SH-SY5Y (cell line): ENCODE data around the gene TNNC2.

Experiments
- GATA2 ChIP-seq: IDR thresholded peaks from 2 replicates; pipeline ENCODE4 v1.6.1; 2011; ENCODE audit warnings: mild to moderate bottlenecking, low read depth, low read length
- GATA3 ChIP-seq: IDR thresholded peaks from 2 replicates; pipeline ENCODE4 v1.6.1; 2011; ENCODE audit warnings: low read depth, mild to moderate bottlenecking, low read length, moderate library complexity

Gene TNNC2

DNA sequence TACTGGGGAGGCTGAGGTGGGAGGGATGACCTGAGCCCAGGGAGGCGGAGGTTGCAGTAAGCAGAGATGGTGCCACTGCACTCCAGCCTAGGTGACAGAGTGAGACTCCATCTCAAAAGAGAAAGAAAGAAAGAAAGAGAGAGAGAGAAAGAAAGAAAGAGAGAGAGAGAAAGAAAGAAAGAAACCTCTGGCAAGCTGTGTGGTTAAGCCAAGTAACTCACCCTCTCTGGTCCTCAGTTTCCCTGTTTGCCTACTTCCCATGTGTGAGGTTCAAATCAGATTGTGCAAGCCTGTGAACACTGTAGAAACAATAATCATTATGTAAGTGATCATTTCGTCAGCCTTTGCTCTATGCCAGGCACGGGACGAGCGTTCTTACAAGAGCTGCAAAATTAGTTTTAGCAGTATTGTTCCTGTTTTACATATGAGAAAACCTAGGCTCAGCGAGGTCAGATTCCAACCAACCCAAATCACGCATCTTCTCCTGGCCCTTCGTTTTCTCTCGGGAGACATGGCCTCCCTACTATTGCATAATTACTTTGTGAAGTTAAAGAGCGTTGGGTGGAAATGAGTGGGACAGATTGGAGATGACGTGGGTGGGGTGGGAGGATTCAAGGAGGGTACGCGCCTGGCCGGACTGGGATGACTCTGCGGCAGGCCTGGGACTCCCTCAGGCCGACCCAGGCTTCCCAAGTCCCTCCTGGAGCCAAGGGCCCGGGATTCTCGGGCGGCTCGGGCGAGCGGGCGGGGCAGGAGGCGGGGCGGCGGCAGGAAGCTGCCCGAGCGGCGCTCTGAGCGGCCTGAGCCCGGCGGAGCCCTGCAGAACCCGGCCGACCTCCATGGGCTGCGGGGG, 6.1 kb upstream of the TNNC2 start, which contains the start of gene SNX21:
Gene SNX21, plus strand, starts transcription at position 770 of the 853 bp plus-strand sequence. CDS start 121 bp downstream, outside the sequence.
- TF ChIP-seq GATA2 (no peak), GATA3 (no peak)

DNA sequence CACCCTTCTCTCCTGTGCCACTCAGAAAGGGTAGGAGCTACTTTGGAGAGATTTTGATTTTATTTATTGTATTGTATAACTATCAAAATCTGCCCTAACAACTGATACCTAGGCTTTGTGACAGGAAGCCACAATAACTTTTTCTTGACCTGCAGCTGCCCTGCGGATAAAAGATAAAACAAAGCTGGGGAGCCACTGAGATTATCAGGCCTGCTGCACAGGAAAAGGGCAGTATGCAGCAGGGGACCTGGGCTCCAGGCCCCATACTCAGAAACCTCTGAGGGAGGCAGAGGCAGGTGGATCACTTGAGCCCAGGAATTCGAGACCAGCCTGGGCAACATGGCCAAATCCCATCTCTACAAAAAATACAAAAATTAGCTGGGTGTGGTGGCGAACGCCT, 5.5 kb upstream of the TNNC2 start:
- no peak for TF ChIP-seq GATA3
- TF ChIP-seq GATA2: no peak

DNA sequence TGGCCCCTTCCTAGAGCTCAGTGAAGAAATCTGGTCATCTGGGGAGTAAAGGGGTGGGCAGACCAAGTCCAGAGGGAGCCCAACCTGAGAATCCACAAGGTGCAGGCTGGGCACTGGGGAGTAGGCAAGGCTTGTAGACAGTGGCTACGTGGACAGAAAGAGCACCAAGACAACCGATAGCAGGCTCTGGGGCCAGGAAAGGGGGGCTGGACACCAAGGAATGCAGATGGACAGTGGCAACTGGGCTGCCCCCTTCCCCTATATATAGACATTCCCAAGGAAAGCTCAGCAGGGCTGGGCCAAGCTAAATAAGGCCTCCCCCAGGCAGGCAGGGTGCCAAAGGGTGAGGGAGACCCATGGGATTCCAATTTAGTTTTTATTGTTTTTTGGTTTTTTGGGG, 1.5 kb upstream of the TNNC2 start:
- TF ChIP-seq GATA2 (no peak), GATA3 (no peak)

DNA sequence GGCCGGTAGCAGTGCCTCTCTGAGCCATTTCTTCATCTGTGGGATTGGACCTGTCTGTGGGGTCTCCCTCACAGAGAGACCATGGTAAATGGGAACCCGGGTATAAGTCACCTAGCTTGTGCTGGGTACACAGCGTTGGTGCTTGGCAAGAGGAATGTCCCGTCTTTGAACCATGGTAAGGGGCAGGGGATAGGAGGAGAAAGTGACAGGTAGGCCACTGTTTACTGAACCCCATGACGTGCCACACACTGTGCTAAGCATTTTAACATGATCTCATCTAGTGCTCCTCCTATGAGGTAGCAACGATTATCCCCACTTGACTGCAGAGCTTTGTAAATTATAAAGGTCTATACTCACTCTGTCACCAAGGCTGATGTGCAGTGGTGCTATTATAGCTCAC, 600 bp upstream of the TNNC2 start:
- no peak for TF ChIP-seq GATA3
- TF ChIP-seq GATA2: no peak

- TF ChIP-seq GATA3: no peak
- TF ChIP-seq GATA2: no peak
Observed at GRCh38 chr20:45826381-45827019, 612 bp downstream of the TNNC2 start.

DNA sequence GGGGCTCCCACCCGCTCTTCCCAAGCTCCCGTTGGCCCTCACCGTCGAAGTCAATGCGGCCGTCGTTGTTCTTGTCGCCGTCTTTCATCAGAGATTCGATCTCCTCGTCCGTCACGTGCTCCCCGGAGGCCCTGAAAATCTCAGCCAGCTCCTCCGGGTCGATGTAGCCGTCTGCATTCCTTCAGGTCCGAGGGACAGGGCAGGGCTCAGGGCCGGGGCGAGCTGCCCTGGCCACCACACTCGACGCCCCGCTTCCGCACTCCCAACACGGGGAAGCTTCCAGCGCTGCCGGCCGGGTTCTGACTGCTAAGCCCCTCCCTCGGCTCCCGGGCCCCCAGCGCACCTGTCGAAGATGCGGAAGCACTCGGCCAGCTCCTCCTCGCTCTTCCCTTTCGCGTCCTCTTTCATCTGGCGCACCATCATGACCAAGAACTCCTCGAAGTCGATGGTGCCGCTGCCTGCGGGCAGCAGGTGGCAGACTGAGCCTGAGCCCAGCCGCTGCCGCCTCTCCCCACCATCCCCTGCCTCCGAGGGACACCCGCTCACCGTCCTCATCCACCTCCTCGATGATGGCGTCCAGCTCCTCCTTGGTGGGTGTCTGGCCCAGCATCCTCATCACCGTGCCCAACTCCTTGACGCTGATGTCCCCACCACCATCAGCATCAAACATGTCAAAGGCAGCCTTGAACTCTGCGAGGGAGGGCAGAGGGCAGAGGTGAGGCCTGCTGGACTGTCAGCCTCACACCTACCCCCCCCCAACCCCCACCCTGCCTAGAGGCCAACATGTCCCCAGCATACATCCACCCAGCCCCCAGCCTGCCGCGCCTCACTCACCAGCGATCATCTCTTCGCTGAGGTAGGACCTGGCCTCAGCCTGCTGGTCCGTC, 2.9 kb downstream of the TNNC2 start:
- TF ChIP-seq GATA3: no peak
- no peak for TF ChIP-seq GATA2

GRCh38 chr20:45822857-45823256, 4.3 kb downstream of the TNNC2 start:
- no peak for TF ChIP-seq GATA3
- no peak for TF ChIP-seq GATA2

- TF ChIP-seq GATA3 (no peak), GATA2 (no peak)
Observed at GRCh38 chr20:45821947-45822346, 5.2 kb downstream of the TNNC2 start.

GRCh38 chr20:45819466-45819865, 7.6 kb downstream of the TNNC2 start:
- no peak for TF ChIP-seq GATA2
- TF ChIP-seq GATA3: no peak

GRCh38 chr20:45818239-45818638, 8.9 kb downstream of the TNNC2 start:
- no peak for TF ChIP-seq GATA3
- TF ChIP-seq GATA2: no peak

- TF ChIP-seq GATA3 (no peak), GATA2 (peak; percentile 18; the same call in 1 of the 2 replicates)
Observed at GRCh38 chr20:45817376-45818194, 9.5 kb downstream of the TNNC2 start.

- TF ChIP-seq GATA3 (no peak), GATA2 (no peak)
Observed at GRCh38 chr20:45816951-45817350, 10.2 kb downstream of the TNNC2 start.

DNA sequence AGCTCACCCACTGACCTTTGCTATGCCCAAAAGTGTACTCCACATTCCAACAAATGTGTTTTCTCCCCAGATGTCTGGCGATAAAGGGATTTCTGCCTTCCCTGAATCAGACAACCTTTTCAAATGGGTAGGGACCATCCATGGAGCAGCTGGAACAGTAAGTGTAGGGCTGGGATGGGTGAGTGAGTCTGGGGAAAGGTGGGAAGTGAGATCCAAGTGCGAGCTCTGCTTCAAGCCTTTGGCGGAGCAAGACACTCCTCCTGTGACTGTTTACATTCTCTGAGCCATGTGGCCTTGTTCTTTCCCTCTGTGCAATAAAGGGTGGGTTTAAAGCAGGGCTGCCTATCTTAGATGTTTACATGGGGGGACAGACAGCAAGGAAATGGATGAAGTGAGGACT, 12.8 kb downstream of the TNNC2 start:
- TF ChIP-seq GATA3: no peak
- TF ChIP-seq GATA2: no peak
